SIG-M5 treated with dmso at 0.1 percent for 504 hours (cell line): ENCODE data around the gene BCAS3.
"Not testable (repeated sequence)": the region's sequence is repeated elsewhere in the genome, so short reads cannot be mapped to it uniquely, and the experiment has no call there.

Experiments
- DNase-seq: peaks from one replicate; lab custom pipeline; 2025; ENCODE audit not compliant: unreplicated experiment; lab: John Stamatoyannopoulos, UW

Gene BCAS3

GRCh38 chr17:60863892-60864707 lies 186.4 kb downstream of the BCAS3 start:
- peak; percentile 86 for DNase-seq

DNA sequence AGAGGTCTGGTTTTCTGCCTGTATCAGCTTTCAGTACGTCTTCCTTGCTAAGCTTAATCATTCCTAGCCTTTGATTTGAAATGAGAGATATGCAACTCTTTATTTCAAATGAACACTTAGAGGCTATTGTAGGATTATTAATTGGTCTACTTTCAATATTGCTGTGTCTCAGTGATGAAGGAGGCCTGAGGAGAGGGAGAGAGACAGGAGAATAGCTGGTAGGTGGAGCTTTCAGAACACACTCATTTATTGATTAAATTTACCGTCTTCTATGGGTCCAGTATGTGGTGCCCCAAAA lies 187.0 kb downstream of the BCAS3 start:
- no peak for DNase-seq

GRCh38 chr17:60874772-60875171 lies 197.1 kb downstream of the BCAS3 start:
- no peak for DNase-seq

DNA sequence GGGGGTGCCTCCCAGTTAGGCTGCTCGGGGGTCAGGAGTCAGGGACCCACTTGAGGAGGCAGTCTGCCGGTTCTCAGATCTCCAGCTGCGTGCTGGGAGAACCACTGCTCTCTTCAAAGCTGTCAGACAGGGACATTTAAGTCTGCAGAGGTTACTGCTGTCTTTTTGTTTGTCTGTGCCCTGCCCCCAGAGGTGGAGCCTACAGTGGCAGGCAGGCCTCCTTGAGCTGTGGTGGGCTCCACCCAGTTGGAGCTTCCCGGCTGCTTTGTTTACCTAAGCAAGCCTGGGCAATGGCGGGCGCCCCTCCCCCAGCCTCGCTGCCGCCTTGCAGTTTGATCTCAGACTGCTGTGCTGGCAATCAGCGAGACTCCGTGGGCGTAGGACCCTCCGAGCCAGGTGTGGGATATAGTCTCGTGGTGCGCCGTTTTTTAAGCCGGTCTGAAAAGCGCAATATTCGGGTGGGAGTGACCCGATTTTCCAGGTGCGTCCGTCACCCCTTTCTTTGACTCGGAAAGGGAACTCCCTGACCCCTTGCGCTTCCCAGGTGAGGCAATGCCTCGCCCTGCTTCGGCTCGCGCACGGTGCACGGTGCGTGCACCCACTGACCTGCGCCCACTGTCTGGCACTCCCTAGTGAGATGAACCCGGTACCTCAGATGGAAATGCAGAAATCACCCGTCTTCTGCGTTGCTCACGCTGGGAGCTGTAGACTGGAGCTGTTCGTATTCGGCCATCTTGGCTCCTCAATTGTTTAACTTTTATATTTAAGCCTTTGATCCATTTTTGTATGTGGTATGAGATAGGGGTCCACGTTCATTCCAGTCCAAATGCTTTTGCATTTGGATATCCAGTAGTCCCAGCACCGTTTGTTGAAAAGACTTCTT lies 209.3 kb downstream of the BCAS3 start:
- not testable (repeated sequence) for DNase-seq

DNA sequence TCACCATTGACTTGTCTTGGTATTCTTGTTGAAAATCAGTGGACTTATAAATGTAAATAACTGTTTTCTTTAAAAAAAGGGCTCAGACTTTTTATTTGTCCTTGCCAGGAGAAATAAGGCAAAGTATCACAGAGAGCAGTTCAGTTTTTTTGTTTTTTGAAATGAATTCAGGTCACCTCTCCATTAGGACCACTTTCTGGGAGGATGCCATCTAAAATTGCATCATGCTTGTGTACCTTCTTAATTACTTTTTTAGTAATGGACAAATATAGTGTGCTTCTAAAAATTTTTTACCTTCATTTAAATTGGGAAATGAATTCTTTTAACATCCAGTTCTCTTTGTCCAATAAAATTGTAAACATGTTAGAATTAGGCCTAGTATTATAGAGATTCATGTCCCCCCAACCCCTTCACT lies 210.0 kb downstream of the BCAS3 start:
- DNase-seq, result no peak

DNA sequence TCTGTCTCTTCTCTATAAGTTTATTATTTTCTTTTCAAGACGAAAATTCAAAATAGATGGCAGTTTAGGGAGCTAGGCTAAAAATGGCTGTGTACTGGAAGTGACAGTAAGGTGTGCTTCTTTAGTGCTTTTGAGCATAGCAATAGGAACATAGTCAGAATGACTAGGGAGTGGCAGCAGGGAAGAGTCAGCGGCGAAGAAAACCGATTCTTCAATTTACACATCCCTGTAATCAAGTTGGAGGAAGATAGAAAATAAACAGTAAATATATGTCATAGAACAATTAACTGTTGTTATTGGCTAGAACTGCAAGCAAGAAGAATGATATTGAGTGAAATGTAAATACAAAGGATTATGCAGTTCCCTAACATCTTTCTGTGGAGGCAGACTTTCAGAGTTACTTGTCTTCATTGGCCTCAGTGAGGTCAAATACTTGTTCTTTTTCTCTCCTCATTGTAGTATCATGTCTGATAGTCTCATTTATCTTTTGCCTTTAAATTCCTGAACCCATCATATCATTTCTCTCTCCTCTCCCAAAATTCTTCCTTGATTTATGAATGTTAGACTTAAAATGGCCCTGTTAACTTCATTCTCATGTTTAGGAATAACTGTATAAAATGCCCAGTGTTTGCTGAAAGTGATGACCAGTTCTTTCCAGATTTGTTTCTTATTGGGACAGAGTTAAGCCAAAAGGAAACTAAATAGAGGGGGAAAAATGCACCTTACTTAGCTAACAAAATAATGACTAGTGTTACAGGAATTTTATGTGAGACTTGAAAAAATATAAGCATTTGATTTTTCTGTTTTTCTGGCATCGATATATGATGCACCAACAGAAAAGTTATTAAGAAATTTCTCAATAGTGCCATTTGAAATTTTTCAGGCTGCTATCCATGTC lies 211.4 kb downstream of the BCAS3 start:
- DNase-seq, result no peak

- DNase-seq, result no peak
These were observed 213.5 kb downstream of the BCAS3 start for GRCh38 chr17:60891149-60891548.

DNA sequence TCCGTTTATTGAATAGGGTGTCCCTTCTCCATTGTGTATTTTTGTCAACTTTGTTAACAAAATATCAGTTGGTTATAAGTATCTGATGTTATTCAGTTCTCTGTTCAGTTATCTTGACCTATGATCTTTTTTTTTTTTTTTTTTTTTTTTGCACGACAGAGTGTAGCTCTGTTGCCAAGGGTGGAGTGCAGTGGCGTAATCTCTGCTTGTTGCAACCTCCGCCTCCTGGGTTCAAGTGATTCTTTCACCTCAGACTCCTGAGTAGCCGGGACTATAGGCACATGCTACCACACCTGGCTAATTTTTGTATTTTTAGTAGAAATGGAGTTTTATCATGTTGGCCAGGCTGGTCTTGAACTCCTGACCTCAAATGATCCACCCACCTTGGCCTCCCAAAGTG lies 215.8 kb downstream of the BCAS3 start:
- DNase-seq, result no peak

- no peak for DNase-seq
These were observed 219.3 kb downstream of the BCAS3 start for GRCh38 chr17:60896996-60897395.

GRCh38 chr17:60899115-60899514 lies 221.5 kb downstream of the BCAS3 start:
- DNase-seq, result no peak

DNA sequence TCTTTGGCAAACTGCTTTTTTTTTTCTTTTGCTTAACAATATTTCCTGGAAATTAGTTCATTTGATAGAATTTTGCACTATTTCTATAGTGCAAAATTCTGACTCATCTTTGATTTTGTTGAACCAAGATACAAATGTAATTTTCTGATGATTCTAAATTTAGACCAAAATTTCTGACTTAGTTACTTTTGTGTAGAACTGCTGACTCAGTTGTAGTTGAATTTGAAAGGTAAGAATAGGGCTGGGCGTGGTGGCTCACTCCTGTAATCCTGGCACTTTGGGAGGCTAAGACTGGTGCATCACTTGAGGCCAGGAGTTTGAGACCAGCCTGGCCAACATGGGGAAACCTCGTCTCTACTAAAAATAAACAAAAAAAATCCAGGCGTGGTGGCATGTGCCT lies 223.0 kb downstream of the BCAS3 start:
- DNase-seq, result no peak

DNA sequence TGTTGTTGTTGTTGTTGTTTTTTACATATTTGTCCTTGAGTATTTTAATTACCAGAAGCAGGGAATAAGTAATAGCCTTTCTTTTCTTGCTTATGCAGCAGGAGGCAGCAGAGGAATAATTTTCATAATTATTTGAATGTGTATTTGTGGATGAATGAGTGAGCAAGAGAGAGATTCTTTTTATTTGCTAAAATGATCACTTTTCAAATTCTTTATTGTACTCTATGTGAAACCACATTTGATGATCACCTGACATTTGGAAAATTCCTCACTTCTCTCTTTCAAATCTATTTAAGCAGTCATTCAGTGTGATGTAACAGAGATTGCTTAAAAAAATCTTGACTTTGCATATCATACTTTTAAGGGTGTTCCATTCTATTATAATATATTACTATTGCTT lies 223.6 kb downstream of the BCAS3 start:
- no peak for DNase-seq

DNA sequence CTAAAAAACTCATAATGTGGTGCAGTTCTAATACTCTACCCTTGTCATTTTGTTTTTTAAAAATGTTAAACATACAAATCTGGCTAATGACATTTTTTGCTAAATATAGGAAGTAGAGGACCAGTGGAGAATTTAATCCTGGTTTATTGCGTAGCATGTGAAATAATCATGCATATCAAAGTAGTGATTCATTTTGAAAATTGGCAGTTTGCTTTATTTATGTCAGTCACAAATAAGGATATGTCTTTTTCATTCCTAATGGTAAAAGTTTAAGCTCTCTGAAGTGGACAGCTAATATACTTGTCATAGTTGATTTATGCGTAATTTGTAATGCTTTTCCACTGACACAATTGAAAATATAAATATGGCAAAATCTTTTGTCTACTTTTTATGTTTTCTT lies 224.2 kb downstream of the BCAS3 start:
- no peak for DNase-seq

- DNase-seq, result no peak
These were observed 224.7 kb downstream of the BCAS3 start for GRCh38 chr17:60902399-60902798.

DNA sequence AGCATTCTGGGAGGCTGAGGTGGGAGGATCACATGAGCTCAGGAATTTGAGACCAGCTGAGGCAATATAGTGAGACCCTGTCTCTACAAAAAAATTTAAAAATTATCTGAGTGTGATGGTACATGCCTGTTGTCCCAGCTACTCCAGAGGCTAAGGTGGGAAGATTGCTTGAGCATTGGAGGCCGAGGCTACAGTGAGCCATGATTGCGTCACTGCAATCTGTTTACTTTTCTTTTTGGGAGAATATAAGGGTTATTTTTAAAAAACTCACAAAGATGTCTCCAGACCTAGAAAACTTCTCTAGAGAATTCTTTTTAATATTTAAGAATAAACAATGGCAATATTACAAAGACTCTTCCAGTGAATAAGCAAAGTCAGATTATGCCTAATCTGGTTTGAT lies 226.9 kb downstream of the BCAS3 start:
- DNase-seq, result no peak

DNA sequence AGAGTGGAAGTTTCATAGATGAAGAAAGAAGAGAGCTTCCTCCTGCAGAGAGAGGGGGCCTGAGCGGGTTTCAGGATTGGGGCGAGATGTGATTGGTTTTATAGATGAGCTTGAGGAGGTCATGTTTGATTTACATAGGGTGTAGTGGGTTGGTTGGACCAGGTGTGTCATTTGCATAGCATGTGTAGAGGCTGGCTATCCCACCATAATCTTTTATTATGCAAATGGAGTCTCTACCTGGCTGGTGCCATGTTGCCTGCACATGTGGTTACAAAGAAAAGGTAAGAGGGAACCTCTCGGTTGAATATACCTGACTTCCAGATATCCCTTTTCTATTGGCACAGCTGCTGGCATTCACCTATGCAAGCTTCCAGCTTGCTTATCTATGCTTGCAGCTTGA lies 228.1 kb downstream of the BCAS3 start:
- no peak for DNase-seq

- DNase-seq, result no peak
These were observed 230.7 kb downstream of the BCAS3 start for GRCh38 chr17:60908324-60908723.

GRCh38 chr17:60909405-60909804 lies 231.8 kb downstream of the BCAS3 start:
- no peak for DNase-seq

DNA sequence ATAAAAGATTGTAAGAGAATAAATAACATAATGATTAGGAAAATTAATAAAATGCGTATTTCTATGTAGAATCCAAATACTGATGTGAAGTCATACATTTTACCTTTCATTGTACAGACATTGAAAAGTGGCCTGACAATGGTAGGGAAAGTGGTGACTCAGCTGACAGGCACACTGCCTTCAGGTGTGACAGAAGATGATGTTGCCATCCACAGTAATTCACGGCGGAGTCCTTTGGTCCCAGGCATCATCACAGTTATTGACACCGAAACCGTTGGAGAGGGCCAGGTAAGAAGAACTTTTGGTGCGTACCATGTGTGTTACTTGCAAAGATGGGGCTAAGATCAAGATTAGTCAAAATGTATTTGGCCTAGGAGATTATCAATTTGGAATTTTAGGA lies 232.8 kb downstream of the BCAS3 start:
- no peak for DNase-seq

DNA sequence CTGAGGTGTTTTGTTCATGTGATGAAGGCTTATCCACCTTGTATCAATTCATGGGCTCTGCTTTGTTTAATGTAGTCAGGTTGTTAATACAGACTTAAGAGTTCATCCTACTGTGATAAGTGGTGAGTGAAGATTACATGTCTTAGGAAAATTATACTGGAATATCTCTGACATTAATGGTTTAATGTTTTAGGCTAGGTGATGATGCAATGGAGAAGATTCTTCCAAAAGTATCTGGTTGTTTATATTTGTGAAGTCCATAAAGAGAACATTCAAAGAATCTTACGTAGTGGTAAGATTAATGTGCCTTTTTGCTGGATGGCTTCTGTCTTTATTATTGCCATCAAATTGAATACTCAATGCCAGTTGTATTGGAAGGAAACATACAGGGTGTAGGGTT lies 236.4 kb downstream of the BCAS3 start:
- DNase-seq, result no peak

DNA sequence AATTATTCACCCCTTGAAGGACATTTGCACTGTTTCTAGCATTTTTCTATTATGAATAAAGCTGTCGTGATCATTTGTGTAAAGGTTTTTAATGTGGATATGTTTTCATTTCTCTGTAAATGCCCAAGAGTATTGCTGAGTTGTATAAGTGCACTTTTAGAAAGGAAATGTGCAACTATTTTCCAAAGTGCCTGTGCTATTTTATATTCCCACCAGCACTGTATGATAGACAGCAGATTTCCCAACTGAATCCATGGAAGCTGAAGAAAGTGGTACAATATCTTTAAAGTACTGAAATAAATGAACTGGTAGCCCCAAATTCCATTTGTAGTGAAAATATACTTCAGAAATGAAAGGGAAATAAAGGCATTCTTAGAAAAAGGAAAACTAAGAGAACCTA lies 238.4 kb downstream of the BCAS3 start:
- no peak for DNase-seq
